ENCODE results near the gene TES.

The TES gene

DNA sequence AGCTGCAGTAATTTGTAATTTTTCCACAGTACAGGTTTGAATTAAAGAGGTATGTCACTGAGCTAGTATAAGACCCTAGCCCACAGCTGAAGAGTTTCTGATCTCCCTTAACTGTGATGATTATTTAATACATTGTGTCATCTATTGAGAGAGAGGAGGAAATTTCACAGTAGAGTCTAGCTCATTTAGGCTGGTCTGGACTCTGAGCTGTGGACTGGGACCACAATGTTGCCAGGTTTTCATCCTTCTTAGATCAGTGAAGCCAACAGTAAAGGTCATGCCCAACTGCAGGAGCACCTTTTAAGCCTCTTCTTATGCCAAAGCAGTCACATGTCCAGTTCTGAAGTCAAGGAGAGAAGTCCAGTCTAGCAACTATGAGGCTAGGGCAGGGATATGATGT is 8.9 kb downstream of the TES start:
- Histone ChIP-seq H4K12ac (ENCODE audit: low read depth, low read length) (no peak overlapping the region), H3K27me3 (ENCODE audit: insufficient read depth, low read length) (no peaks in the 10 kb centered on the region), H3K14ac (ENCODE audit: low read length) (no peak overlapping the region), H4K8ac (ENCODE audit: low read depth, low read length) (no peak overlapping the region), H2BK5ac (ENCODE audit: low read depth, low read length, poor library complexity) (no peak overlapping the region), H2AK5ac (ENCODE audit: low read length) (no peak overlapping the region), H3K9ac (ENCODE audit: low read length) (no peak overlapping the region), H3K36me3 (ENCODE audit: control insufficient read depth in 1 of 2, insufficient read depth in 2 of 2, low read length in 2 of 2) (no peaks in the 10 kb centered on the region), H2AFZ (ENCODE audit: insufficient read depth, low read length, poor library complexity) (no peak overlapping the region), H3K4ac (ENCODE audit: low read depth, low read length) (peak overlapping the region; percentile 29), H3K4me2 (ENCODE audit: low read length) (no peak overlapping the region), H4K91ac (ENCODE audit: low read depth, low read length) (no peak overlapping the region), H2BK120ac (ENCODE audit: insufficient read depth, low read length, poor library complexity) (no peak overlapping the region), H3K79me2 (ENCODE audit: control insufficient read depth, insufficient read depth, low read length, poor library complexity) (peaks cover 4% of the 10 kb centered on the region), H3K4me3 (ENCODE audit: low read depth, low read length) (no peak overlapping the region), H3K27ac (ENCODE audit: low read depth, low read length) (no peak overlapping the region), H3K23ac (ENCODE audit: low read length) (peak overlapping the region; percentile 7), H3K79me1 (ENCODE audit: low read length) (no peaks in the 10 kb centered on the region), H3K18ac (ENCODE audit: low read length) (no peak overlapping the region), H2BK12ac (ENCODE audit: low read length) (no peak overlapping the region), H3K4me1 (ENCODE audit: control insufficient read depth in 1 of 2, insufficient read depth in 2 of 2, low read length in 2 of 2) (no peaks in the 10 kb centered on the region), H3K9me3 (ENCODE audit: insufficient read depth, low read depth, low read length) (no peaks in the 10 kb centered on the region)
- DNase-seq: no peak

DNA sequence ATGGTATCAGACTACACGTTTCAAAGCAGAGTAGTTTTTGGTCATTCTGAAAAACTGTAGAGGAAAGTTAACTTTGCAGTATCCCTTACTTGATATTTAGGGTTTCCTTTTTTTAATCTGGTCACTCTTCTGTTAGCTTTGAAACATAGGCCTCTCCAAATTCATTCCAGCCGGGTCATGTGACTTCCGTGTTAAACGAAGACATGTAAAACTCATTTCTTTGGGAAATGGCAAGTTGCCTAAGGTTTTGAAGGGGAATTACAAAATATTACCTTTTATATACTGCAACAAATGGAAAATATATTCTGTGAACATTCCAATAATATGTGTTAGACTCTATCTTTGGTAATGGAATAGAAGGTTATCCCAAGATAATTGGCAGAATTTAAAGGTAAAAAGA is 9.5 kb downstream of the TES start:
- Histone ChIP-seq H3K4me1 (ENCODE audit: control insufficient read depth in 1 of 2, insufficient read depth in 2 of 2, low read length in 2 of 2) (no peaks in the 10 kb centered on the region), H3K79me2 (ENCODE audit: control insufficient read depth, insufficient read depth, low read length, poor library complexity) (peaks cover 4% of the 10 kb centered on the region), H3K4me3 (ENCODE audit: low read depth, low read length) (no peak overlapping the region)

DNA sequence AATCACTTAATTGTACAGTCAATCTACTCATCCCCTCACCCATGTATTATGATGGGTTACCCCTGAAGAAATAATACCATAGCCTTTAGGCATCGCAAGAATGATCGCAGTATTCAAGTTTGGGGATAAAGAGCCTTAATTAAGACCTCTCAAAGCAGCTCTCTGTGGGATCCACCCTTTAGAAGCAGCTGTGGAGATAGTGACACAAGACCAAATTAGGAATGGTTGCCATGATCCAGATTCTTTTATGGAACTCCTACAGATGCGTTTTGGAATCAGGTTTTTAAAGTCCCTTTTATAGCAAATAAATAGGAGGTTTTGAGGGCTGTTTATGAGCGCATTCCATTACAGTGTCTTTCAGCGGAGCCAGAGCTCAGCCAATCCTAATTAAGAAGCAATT is 12.2 kb downstream of the TES start:
- no peak overlapping the region for H2AFZ ChIP-seq (ENCODE audit: insufficient read depth, low read length, poor library complexity)
- H3K14ac ChIP-seq (ENCODE audit: low read length): no peak overlapping the region
- no peak overlapping the region for H3K27ac ChIP-seq (ENCODE audit: low read depth, low read length)
- no peaks in the 10 kb centered on the region for H3K79me1 ChIP-seq (ENCODE audit: low read length)
- H2BK120ac ChIP-seq (ENCODE audit: insufficient read depth, low read length, poor library complexity): no peak overlapping the region
- H4K8ac ChIP-seq (ENCODE audit: low read depth, low read length): no peak overlapping the region
- no peak overlapping the region for H2AK5ac ChIP-seq (ENCODE audit: low read length)
- no peaks in the 10 kb centered on the region for H3K4me1 ChIP-seq (ENCODE audit: control insufficient read depth in 1 of 2, insufficient read depth in 2 of 2, low read length in 2 of 2)
- no peak overlapping the region for H3K4me3 ChIP-seq (ENCODE audit: low read depth, low read length)
- no peak overlapping the region for H2BK12ac ChIP-seq (ENCODE audit: low read length)
- no peak overlapping the region for H3K4me2 ChIP-seq (ENCODE audit: low read length)
- peak overlapping the region; percentile 55 for H3K4ac ChIP-seq (ENCODE audit: low read depth, low read length)
- no CpG with 5 or more reads among the region's 5 CpGs for WGBS (ENCODE audit: extremely low coverage, insufficient coverage, insufficient read length)
- H2BK5ac ChIP-seq (ENCODE audit: low read depth, low read length, poor library complexity): no peak overlapping the region
- no peaks in the 10 kb centered on the region for H3K36me3 ChIP-seq (ENCODE audit: control insufficient read depth in 1 of 2, insufficient read depth in 2 of 2, low read length in 2 of 2)
- no peak overlapping the region for H3K23ac ChIP-seq (ENCODE audit: low read length)
- no peak overlapping the region for H3K18ac ChIP-seq (ENCODE audit: low read length)
- H3K79me2 ChIP-seq (ENCODE audit: control insufficient read depth, insufficient read depth, low read length, poor library complexity): peaks cover 2% of the 10 kb centered on the region
- no peak for DNase-seq
- H3K9ac ChIP-seq (ENCODE audit: low read length): no peak overlapping the region
- H3K27me3 ChIP-seq (ENCODE audit: insufficient read depth, low read length): no peaks in the 10 kb centered on the region
- H4K12ac ChIP-seq (ENCODE audit: low read depth, low read length): no peak overlapping the region
- H4K91ac ChIP-seq (ENCODE audit: low read depth, low read length): no peak overlapping the region
- H3K9me3 ChIP-seq (ENCODE audit: insufficient read depth, low read depth, low read length): no peaks in the 10 kb centered on the region

More for the DNA sequence above, 9.5 kb downstream of the TES start:
- Histone ChIP-seq H3K4ac (ENCODE audit: low read depth, low read length) (no peak overlapping the region), H3K23ac (ENCODE audit: low read length) (no peak overlapping the region), H4K8ac (ENCODE audit: low read depth, low read length) (no peak overlapping the region), H3K4me2 (ENCODE audit: low read length) (no peak overlapping the region), H3K36me3 (ENCODE audit: control insufficient read depth in 1 of 2, insufficient read depth in 2 of 2, low read length in 2 of 2) (no peaks in the 10 kb centered on the region), H2BK5ac (ENCODE audit: low read depth, low read length, poor library complexity) (no peak overlapping the region), H3K27ac (ENCODE audit: low read depth, low read length) (no peak overlapping the region), H3K9ac (ENCODE audit: low read length) (no peak overlapping the region), H2AK5ac (ENCODE audit: low read length) (no peak overlapping the region), H3K18ac (ENCODE audit: low read length) (no peak overlapping the region), H3K79me1 (ENCODE audit: low read length) (no peaks in the 10 kb centered on the region), H3K27me3 (ENCODE audit: insufficient read depth, low read length) (no peaks in the 10 kb centered on the region), H4K91ac (ENCODE audit: low read depth, low read length) (no peak overlapping the region), H2AFZ (ENCODE audit: insufficient read depth, low read length, poor library complexity) (no peak overlapping the region), H2BK12ac (ENCODE audit: low read length) (no peak overlapping the region), H3K14ac (ENCODE audit: low read length) (no peak overlapping the region), H2BK120ac (ENCODE audit: insufficient read depth, low read length, poor library complexity) (no peak overlapping the region), H4K12ac (ENCODE audit: low read depth, low read length) (no peak overlapping the region), H3K9me3 (ENCODE audit: insufficient read depth, low read depth, low read length) (no peaks in the 10 kb centered on the region)
- DNase-seq: no peak
- WGBS (ENCODE audit: extremely low coverage, insufficient coverage, insufficient read length): no CpG with 5 or more reads among the region's 4 CpGs

DNA sequence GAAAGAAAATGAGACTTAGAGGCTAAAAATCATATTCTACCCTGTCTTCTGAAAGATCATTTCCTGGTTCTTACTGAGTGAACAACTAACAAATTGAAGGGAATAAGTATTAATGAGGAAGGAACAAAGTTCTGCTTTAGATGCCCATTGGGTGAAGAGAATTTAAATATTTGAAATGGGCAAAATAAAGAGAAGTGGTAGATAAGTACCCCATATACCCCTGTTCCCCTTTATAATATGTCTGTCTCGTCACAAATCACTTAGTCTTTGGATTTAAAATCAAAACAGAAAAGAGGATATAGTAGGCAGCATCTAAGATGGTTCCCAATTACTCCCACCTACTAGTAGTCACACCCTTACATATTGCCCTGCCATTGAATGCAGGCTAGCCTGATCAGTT is 13.2 kb downstream of the TES start:
- WGBS (ENCODE audit: extremely low coverage, insufficient coverage, insufficient read length): no CpG with 5 or more reads among the region's 1 CpG
- no peak overlapping the region for H2BK5ac ChIP-seq (ENCODE audit: low read depth, low read length, poor library complexity)
- H4K91ac ChIP-seq (ENCODE audit: low read depth, low read length): no peak overlapping the region
- no peaks in the 10 kb centered on the region for H3K79me2 ChIP-seq (ENCODE audit: control insufficient read depth, insufficient read depth, low read length, poor library complexity)
- no peak overlapping the region for H2BK120ac ChIP-seq (ENCODE audit: insufficient read depth, low read length, poor library complexity)
- no peak overlapping the region for H3K14ac ChIP-seq (ENCODE audit: low read length)
- no peak overlapping the region for H3K23ac ChIP-seq (ENCODE audit: low read length)
- H3K36me3 ChIP-seq (ENCODE audit: control insufficient read depth in 1 of 2, insufficient read depth in 2 of 2, low read length in 2 of 2): no peaks in the 10 kb centered on the region
- H3K4me3 ChIP-seq (ENCODE audit: low read depth, low read length): no peak overlapping the region
- H3K27ac ChIP-seq (ENCODE audit: low read depth, low read length): no peak overlapping the region
- H4K8ac ChIP-seq (ENCODE audit: low read depth, low read length): no peak overlapping the region
- no peak overlapping the region for H2BK12ac ChIP-seq (ENCODE audit: low read length)
- H4K12ac ChIP-seq (ENCODE audit: low read depth, low read length): no peak overlapping the region
- no peak overlapping the region for H3K9ac ChIP-seq (ENCODE audit: low read length)
- H3K27me3 ChIP-seq (ENCODE audit: insufficient read depth, low read length): no peaks in the 10 kb centered on the region
- peak overlapping the region; percentile 30 for H3K4ac ChIP-seq (ENCODE audit: low read depth, low read length)
- no peaks in the 10 kb centered on the region for H3K4me1 ChIP-seq (ENCODE audit: control insufficient read depth in 1 of 2, insufficient read depth in 2 of 2, low read length in 2 of 2)
- no peak overlapping the region for H2AFZ ChIP-seq (ENCODE audit: insufficient read depth, low read length, poor library complexity)
- DNase-seq: no peak
- no peaks in the 10 kb centered on the region for H3K79me1 ChIP-seq (ENCODE audit: low read length)
- no peak overlapping the region for H3K4me2 ChIP-seq (ENCODE audit: low read length)
- H3K9me3 ChIP-seq (ENCODE audit: insufficient read depth, low read depth, low read length): no peaks in the 10 kb centered on the region
- H2AK5ac ChIP-seq (ENCODE audit: low read length): no peak overlapping the region
- no peak overlapping the region for H3K18ac ChIP-seq (ENCODE audit: low read length)

Data from trophoblast cell (in vitro differentiated cells and primary cell).